GM23338 (cell line): Measurements from ENCODE around the gene FAM168A. TPM values are rescaled to one million over a fixed set of nuclear protein-coding genes. Genes with fewer than 3 reads are reported as not detected.

ENCODE experiments used
- ATAC-seq: fragments of 200-7000 bp; cut with Tn5 transposase; 3 replicates; pipeline ENCODE4 v1.9.1; 2020
- DNase-seq: peaks from one replicate; pipeline ENCODE4 v3.0.0-alpha.2; 2015; ENCODE audit warnings: low spot score
- H2AFZ ChIP-seq: fragments of 200-600 bp; sonication (generic); 2 replicates; pipeline ENCODE4 v1.8.0; 2016; ENCODE audit warnings: antibody characterized with exemption, mild to moderate bottlenecking, moderate library complexity
- H3F3A ChIP-seq: fragments of 200-600 bp; sonication (generic); replicated peaks from 2 replicates; pipeline ENCODE4 v1.8.0; 2017; ENCODE audit warnings: antibody characterized with exemption, mixed run types, low read depth
- H3K27ac ChIP-seq: fragments of 200-600 bp; sonication (generic); 2 replicates; pipeline ENCODE4 v1.6.1; 2016; ENCODE audit warnings: low read depth
- H3K27me3 ChIP-seq: fragments of 200-600 bp; sonication (generic); 2 replicates; pipeline ENCODE4 v1.8.0; 2016; ENCODE audit warnings: mild to moderate bottlenecking, mixed run types, moderate library complexity; ENCODE audit not compliant: insufficient read depth
- H3K36me3 ChIP-seq: fragments of 200-600 bp; sonication (generic); 2 replicates; pipeline ENCODE4 v1.8.0; 2016; ENCODE audit warnings: mild to moderate bottlenecking; ENCODE audit not compliant: insufficient read depth
- H3K4me1 ChIP-seq: fragments of 200-600 bp; sonication (generic); 2 replicates; pipeline ENCODE4 v1.8.0; 2016; ENCODE audit warnings: mild to moderate bottlenecking, moderate library complexity; ENCODE audit not compliant: insufficient read depth
- H3K4me2 ChIP-seq: fragments of 200-600 bp; sonication (generic); 2 replicates; pipeline ENCODE4 v1.7.1; 2017; ENCODE audit warnings: mixed run types
- H3K4me3 ChIP-seq: fragments of 200-600 bp; sonication (generic); 2 replicates; pipeline ENCODE4 v1.6.1; 2016; ENCODE audit warnings: mixed run types
- H3K79me2 ChIP-seq: fragments of 200-600 bp; sonication (generic); replicated peaks from 2 replicates; pipeline ENCODE4 v1.8.0; 2017; ENCODE audit warnings: mild to moderate bottlenecking; ENCODE audit not compliant: insufficient read depth
- H3K9me2 ChIP-seq: fragments of 200-600 bp; sonication (generic); 2 replicates; pipeline ENCODE4 v1.8.0; 2017; ENCODE audit not compliant: insufficient read depth
- H4K20me1 ChIP-seq: fragments of 200-600 bp; sonication (generic); replicated peaks from 2 replicates; pipeline ENCODE4 v1.8.0; 2017; ENCODE audit warnings: mild to moderate bottlenecking; ENCODE audit not compliant: insufficient read depth
- H3K27ac Mint-ChIP-seq: 2 replicates; pipeline ENCODE4 v1.8.0; 2020; ENCODE audit warnings: inconsistent platforms, mild to moderate bottlenecking, moderate library complexity, mixed read lengths
- H3K27me3 Mint-ChIP-seq: 3 replicates; pipeline ENCODE4 v1.8.0; 2022; ENCODE audit warnings: low read depth, mild to moderate bottlenecking, moderate library complexity, mixed read lengths, inconsistent platforms; ENCODE audit not compliant: insufficient read depth, poor library complexity
- H3K36me3 Mint-ChIP-seq: 3 replicates; pipeline ENCODE4 v1.8.0; 2021; ENCODE audit warnings: low read depth, mild to moderate bottlenecking, inconsistent platforms, moderate library complexity, mixed read lengths
- H3K4me1 Mint-ChIP-seq: 3 replicates; pipeline ENCODE4 v1.8.0; 2020; ENCODE audit warnings: mild to moderate bottlenecking, inconsistent platforms, mixed read lengths
- H3K4me3 Mint-ChIP-seq: 3 replicates; pipeline ENCODE4 v1.8.0; 2021; ENCODE audit warnings: moderate library complexity, mild to moderate bottlenecking, inconsistent platforms, mixed read lengths
- H3K9me3 Mint-ChIP-seq: 3 replicates; pipeline ENCODE4 v1.8.0; 2020; ENCODE audit warnings: moderate library complexity, mild to moderate bottlenecking, inconsistent platforms, mixed read lengths
- CREB1 ChIP-seq: fragments of 250-450 bp; sonication (Bioruptor Pico); IDR thresholded peaks from 2 replicates; pipeline ENCODE4 v1.5.0; 2020; ENCODE audit warnings: low read depth, mild to moderate bottlenecking, moderate library complexity
- ETS1 ChIP-seq: IDR thresholded peaks from 2 replicates; pipeline ENCODE4 v1.6.1; 2016; ENCODE audit warnings: antibody characterized with exemption
- EZH2phosphoT487 ChIP-seq: fragments of 200-600 bp; sonication (generic); IDR thresholded peaks from one replicate; pipeline ENCODE4 v1.8.1; 2018; ENCODE audit warnings: antibody characterized with exemption; ENCODE audit not compliant: unreplicated experiment
- JUNB ChIP-seq: IDR thresholded peaks from one replicate; pipeline ENCODE4 v1.6.1; 2016; ENCODE audit warnings: antibody characterized with exemption; ENCODE audit not compliant: unreplicated experiment
- NANOG ChIP-seq: IDR thresholded peaks from 2 replicates; pipeline ENCODE4 v1.6.1; 2016; ENCODE audit warnings: antibody characterized with exemption, borderline replicate concordance
- POLR2AphosphoS5 ChIP-seq: IDR thresholded peaks from 2 replicates; pipeline ENCODE4 v1.6.1; 2016; ENCODE audit warnings: antibody characterized with exemption, low read depth
- STAT1 ChIP-seq: IDR thresholded peaks from one replicate; pipeline ENCODE4 v1.6.1; 2016; ENCODE audit warnings: antibody characterized with exemption; ENCODE audit not compliant: unreplicated experiment
- ZNF114 ChIP-seq: fragments of 250-450 bp; sonication (Bioruptor Pico); IDR thresholded peaks from 2 replicates; pipeline ENCODE4 v1.5.0; 2020; ENCODE audit warnings: mild to moderate bottlenecking, moderate library complexity
- polyA plus RNA-seq: library from polyadenylated mRNA; unstranded; fragments of >200 nt; fragmentation: Nextera tagmentation; extraction: Ambion mirVana; gene quantifications from 2 replicates; pipeline ENCODE4 v1.2.1, GENCODE V29; 2016
- total RNA-seq: library from RNA; depleted of rRNA; stranded (reverse); fragments of >200 nt; shearing (Covaris generic); gene quantifications from 2 replicates; pipeline ENCODE4 v1.2.3, GENCODE V29; 2014
- TF ChIP-seq, protein P1 (sequence below), 2 experiments: fragments of 200-600 bp in 1 of 2; sonication (generic) in 1 of 2; conservative IDR thresholded peaks; 2 replicates each; pipeline versions ENCODE4 v1.5.1 to v1.6.1; 2016 to 2017; ENCODE audit warnings: antibody characterized with exemption in 2 of 2, low read depth in 2 of 2, mild to moderate bottlenecking in 2 of 2, moderate library complexity in 1 of 2

The FAM168A gene
- total and polyA plus RNA-seq, 2 experiments from 2014 or later: 8.0 to 20.3 TPM

GRCh38 chr11:73415854-73416615 lies 181.9 kb downstream of the FAM168A start:
- ATAC-seq (no peak), DNase-seq (no peak)
- H3K9me3 Mint-ChIP-seq: no peaks in the 10 kb centered on the region
- Histone ChIP-seq H2AFZ (no peak overlapping the region), H3K4me1 (no peaks in the 10 kb centered on the region), H3K4me2 (no peak overlapping the region), H3F3A (no peaks in the 10 kb centered on the region), H3K79me2 (no peaks in the 10 kb centered on the region), H3K27me3 (no peaks in the 10 kb centered on the region), H3K4me3 (no peak overlapping the region), H4K20me1 (no peaks in the 10 kb centered on the region; the same call in 1 of the 2 replicates), H3K36me3 (no peaks in the 10 kb centered on the region), H3K27ac (no peak overlapping the region), H3K9me2 (no peaks in the 10 kb centered on the region)
- H3K27me3 Mint-ChIP-seq: peaks cover 2% of the 10 kb centered on the region
- peaks cover 9% of the 10 kb centered on the region for H3K36me3 Mint-ChIP-seq
- no peak for TF ChIP-seq STAT1
- TF ChIP-seq ZNF114 (CRISPR knock-in tag): no peak
- TF ChIP-seq, protein P1, sequence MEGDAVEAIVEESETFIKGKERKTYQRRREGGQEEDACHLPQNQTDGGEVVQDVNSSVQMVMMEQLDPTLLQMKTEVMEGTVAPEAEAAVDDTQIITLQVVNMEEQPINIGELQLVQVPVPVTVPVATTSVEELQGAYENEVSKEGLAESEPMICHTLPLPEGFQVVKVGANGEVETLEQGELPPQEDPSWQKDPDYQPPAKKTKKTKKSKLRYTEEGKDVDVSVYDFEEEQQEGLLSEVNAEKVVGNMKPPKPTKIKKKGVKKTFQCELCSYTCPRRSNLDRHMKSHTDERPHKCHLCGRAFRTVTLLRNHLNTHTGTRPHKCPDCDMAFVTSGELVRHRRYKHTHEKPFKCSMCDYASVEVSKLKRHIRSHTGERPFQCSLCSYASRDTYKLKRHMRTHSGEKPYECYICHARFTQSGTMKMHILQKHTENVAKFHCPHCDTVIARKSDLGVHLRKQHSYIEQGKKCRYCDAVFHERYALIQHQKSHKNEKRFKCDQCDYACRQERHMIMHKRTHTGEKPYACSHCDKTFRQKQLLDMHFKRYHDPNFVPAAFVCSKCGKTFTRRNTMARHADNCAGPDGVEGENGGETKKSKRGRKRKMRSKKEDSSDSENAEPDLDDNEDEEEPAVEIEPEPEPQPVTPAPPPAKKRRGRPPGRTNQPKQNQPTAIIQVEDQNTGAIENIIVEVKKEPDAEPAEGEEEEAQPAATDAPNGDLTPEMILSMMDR (conservative IDR thresholded peaks at IDR 0.05; ENCODE audit: low read depth in 2 of 2): no peak
- TF ChIP-seq ETS1: no peak
- no peak for TF ChIP-seq JUNB
- TF ChIP-seq NANOG: no peak
- TF ChIP-seq POLR2AphosphoS5: no peak
- no peak for TF ChIP-seq EZH2phosphoT487
- no peak overlapping the region for H3K4me3 Mint-ChIP-seq
- H3K4me1 Mint-ChIP-seq: no peaks in the 10 kb centered on the region; the same call in 2 of the 3 replicates
- no peak overlapping the region for H3K27ac Mint-ChIP-seq

- no peak overlapping the region for H3K27ac ChIP-seq
Observed at GRCh38 chr11:73414977-73415651, 182.8 kb downstream of the FAM168A start.

More at GRCh38 chr11:73414977-73415651, 182.8 kb downstream of the FAM168A start:
- H3K79me2 ChIP-seq: no peaks in the 10 kb centered on the region
- no peaks in the 10 kb centered on the region for H3F3A ChIP-seq
- peaks cover 9% of the 10 kb centered on the region for H3K36me3 Mint-ChIP-seq
- H3K36me3 ChIP-seq: no peaks in the 10 kb centered on the region
- peaks cover 3% of the 10 kb centered on the region for H3K27me3 Mint-ChIP-seq
- H3K4me3 Mint-ChIP-seq: no peak overlapping the region
- H3K27ac Mint-ChIP-seq: no peak overlapping the region
- no peak overlapping the region for H3K4me2 ChIP-seq
- no peaks in the 10 kb centered on the region for H3K4me1 ChIP-seq
- H4K20me1 ChIP-seq: peaks cover 3% of the 10 kb centered on the region
- no peaks in the 10 kb centered on the region for H3K9me3 Mint-ChIP-seq
- TF ChIP-seq CREB1 (CRISPR knock-in tag) (no peak), STAT1 (no peak), ZNF114 (CRISPR knock-in tag) (no peak)
- no peaks in the 10 kb centered on the region for H3K27me3 ChIP-seq
- H3K9me2 ChIP-seq: no peaks in the 10 kb centered on the region
- DNase-seq (no peak), ATAC-seq (no peak)
- H2AFZ ChIP-seq: no peak overlapping the region
- H3K4me1 Mint-ChIP-seq: no peaks in the 10 kb centered on the region
- H3K4me3 ChIP-seq: no peak overlapping the region
